SIG-M5 treated with dmso at 0.1 percent for 504 hours (cell line): ENCODE data around the gene DYNC1H1.
A peak's percentile ranks its signal among the peaks of the same experiment; 100 is the strongest.

Experiments used
- DNase-seq: peaks from one replicate; lab custom pipeline; 2025; ENCODE audit not compliant: unreplicated experiment; lab: John Stamatoyannopoulos, UW

Gene DYNC1H1

DNA sequence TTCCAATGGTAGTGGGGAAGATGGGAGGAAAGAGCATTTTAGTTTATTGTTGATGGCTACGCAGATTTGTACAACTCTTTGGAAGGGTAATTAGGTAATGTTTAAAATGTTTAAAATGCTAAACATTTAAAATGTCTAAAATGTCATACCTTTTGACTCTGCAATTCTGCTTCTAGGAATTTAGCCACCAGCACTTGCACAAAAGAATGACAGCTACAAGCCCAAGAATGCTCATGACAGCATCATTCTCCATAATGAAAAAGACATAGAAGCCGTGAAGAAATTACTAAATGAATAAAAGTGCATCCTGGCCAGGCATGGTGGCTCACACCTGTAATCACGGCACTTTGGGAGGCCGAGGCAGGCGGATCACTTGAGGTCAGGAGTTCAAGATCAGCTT is 19.9 kb upstream of the DYNC1H1 start:
- DNase-seq, result no peak

DNA sequence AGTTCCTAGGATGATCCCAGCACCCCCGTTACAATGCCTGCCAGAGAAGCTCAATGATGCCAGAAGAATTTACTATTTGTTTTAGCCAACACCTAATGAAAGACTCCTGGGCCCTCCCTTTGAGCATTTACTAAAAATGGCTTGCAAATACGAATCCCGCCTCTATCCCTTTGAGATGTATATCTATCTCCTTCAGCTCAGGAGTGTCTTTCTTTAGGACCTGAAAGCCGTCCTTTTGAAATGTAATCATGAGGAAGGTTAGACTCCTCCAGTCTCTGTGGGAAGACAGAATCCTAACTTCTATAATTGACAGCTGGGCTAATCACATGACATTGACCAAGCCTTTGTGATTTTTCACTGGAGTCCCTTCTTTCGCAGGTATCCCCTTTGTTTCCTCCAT is 19.2 kb upstream of the DYNC1H1 start:
- DNase-seq, result no peak

DNA sequence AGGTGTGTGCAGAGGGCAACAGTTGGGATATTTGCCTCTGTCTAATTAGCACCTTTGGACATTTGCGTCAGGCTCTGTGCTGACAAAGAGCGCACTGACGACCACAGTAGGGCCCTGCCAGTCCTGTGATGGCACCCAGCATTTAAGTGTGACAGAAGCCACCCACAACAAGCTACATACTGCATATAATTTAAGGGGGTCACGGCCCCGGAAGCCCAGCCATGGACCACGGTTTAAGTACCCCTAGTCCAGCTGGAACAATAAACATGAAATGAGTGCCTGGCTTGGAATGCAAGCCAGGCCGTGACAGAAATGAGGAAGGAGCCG is 16.8 kb upstream of the DYNC1H1 start:
- DNase-seq, result no peak

DNA sequence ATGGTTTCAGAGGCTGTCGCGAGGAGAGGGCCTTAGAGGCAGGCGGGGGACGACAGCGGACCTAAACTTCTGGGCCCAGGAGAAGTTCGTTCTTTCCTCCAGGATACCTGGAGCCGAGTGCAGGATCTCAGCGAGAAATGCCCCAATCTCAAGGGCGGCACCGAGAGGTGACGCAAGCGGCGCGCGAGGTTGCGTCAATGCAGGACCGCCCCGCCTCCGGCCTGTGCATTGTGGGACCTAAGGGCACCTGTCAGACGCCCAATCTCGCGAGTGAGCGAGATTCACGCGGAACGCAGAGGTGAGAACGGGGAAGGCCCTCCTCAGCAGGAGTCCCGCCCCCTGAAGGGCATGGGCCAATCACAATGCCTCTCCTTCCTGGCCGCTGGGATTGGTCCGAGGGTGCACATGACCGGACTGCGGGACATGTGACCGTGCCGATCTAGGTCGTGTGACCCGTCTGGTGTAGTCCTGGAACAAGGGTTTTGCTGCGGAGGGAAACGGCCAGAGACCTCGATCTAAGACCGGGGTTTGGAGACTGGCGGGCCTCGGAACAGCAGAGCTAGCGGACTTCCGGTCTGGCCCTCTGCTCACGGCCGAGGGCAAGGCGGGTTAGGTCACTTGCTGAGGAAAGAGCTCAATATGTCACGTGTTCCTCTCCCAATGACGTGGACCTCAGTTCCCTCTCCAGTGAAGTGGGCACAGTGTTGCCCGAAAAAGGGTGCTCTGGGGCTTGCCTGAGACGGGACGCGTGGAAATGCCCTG is 16.3 kb upstream of the DYNC1H1 start:
- DNase-seq, result peak; percentile 99

DNA sequence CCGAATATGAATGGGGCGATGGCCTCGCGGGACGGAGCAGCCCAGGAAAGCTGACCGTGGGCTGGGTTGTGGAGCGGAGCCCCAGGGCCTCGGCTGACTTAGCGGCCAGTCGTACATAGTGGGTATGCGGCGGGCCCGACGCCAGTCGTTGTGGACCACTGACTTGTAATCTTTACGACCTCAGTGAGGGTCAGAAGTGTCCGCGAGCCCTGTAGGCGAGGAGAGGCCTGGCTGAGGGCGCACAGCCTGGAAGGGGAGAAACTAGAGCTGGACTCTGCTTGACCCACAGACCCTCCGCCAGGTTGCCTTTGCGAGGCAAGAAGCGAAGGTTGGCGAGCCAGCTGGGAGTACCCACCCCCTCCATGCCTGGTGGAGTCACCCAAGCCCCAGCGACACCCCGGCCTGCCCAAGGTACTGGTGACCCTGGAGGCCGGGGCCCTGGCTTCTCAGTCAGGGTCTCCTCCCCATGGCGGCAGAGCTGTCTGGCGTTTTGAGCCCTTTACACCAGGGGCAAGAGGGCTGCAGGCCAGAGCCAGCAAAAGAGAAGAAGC is 15.6 kb upstream of the DYNC1H1 start:
- DNase-seq, result no peak

DNA sequence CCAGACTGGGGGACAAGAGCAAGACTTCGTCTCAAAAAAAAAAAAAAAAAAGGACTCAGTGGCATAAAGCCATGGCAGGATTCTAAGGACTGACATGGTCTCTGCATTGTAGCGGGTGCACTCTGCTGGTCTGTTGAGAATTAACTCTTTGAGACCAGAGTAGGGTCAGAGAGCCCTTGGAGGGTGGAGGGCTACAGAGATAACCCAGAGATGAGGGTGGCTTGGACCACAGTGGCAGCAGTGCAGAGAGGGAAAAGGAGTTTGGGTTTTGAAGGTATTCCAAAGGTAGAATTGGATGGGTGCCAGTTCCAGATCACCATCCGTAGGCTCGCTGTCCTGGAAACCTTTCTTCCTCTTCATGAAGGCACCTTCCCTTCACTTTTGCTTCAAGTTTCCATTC is 14.3 kb upstream of the DYNC1H1 start:
- DNase-seq, result no peak

DNA sequence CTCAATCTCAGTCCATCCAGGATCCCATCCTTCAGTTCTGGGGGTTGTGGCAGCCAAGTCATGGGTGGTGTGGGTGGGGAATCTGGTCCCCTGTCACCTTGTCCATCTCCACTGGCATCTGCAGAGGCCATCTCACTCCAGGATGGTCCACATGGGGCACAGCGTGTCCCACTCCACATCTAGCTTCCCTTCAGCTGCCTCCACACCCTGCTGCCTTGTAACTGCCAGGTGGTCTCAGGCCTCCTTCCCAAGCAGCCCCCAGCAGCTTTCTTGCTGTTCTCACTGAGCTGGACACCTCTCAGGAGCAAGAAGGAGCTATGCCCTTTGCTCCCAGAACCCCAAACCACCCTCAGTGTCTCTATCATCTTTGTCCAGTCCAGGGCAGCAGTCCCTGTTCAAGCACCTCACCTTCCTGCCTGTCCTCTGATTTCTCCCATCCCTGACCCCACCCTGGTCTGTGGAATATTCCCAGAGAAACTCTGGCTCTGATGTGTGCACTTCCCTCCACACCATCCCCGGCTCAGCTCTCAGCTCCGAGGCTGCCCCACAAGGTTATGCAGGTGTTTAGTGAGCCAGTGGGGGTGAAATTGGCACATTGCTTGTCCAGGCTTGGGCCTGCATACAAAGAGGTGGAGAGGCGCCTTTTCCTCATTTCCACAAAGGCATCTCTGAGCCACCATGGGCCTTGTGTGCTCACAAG is 13.7 kb upstream of the DYNC1H1 start:
- no peak for DNase-seq

GRCh38 chr14:101953151-101953550 is 11.2 kb upstream of the DYNC1H1 start:
- DNase-seq, result no peak

DNA sequence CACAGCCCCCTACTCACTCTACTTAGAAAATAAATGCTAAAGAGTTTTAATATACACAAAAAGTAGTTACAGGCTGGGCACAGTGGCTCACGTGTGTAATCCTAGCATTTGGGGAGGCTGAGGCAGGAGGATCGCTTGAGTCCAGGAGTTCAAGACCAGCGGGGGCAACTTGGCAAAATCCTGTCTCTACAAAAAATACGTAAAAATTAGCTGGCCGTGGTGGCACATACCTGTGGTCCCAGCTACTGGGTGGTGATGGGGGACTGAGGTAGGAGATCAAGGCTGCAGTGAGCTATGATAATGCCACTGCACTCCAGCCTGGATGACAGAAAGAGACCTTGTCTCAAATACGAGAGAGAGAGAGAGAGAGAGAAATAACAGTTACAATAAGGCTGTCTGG is 9.9 kb upstream of the DYNC1H1 start:
- DNase-seq, result no peak

- DNase-seq, result no peak
Observed at GRCh38 chr14:101955695-101956161, 8.6 kb upstream of the DYNC1H1 start.

DNA sequence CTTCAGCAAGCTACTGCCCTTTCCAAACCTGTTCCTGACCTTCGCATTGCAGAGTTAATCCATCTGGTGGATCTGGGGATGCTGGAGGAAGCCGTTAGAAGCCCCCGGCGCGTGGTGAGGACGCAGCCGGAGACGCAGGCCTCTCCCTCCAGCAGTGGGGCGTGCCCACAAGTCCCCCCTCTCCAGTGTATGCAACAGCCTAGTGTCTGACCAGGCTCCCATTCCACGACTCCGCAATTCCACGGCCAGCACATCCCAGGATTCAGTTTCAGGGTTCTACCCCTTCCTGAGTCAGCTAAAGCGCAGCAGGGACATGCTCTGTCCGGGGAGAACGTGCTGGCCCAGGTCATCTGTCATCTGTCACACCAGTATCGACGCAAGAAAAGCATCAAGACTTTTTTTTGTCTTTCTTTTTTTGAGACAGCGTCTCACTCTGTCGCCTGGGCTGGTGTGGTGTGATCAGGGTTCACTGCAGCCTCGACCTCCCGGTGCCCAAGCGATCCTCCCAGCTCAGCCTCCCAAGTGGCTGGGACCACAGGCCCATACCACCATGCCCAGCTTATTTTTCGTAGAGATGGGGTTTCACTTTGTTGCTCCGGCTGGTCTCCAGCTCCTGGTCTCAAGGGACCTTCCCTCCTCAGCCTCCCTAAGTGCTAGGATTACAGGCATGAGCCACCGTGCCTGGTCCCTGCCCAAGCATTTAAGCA is 8.0 kb upstream of the DYNC1H1 start:
- DNase-seq, result no peak

DNA sequence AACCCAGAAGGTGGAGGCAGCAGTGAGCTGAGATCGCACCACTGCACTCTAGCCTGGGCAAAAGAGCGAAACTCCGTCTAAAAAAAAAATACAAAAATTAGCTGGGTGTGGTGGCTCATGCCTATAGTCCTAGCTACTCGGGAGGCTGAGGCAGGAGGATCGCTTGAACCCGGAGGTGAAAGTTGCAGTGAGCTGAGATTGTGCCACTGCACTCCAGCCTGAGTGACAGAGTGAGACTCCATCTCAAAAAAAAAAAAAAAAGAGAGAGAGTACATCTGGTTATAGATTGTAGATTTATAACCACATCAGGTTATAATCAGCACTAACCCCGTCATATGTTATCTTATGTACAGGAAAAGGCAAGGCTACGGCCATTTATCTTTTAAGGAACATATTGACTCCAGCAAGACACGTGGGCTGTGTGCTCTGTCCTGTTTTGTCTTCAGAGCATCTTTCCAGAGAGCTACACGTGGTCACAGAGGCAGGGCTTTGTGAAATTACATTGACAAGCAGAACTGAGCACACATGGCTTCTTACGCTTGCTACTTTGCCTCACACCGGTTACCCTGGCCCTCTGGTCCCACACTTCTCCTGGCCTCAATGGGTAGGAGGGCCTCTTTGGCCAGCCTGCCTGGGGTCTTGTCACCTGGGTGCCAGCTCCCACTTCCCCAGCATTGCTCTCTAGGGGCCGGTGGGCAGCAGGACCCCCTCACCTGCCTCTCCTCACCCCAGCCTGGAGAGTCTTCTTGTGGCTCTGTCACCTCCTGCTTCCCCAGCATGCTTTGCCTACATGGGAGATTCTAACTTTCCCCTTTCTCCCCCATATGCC is 6.8 kb upstream of the DYNC1H1 start:
- DNase-seq, result no peak

DNA sequence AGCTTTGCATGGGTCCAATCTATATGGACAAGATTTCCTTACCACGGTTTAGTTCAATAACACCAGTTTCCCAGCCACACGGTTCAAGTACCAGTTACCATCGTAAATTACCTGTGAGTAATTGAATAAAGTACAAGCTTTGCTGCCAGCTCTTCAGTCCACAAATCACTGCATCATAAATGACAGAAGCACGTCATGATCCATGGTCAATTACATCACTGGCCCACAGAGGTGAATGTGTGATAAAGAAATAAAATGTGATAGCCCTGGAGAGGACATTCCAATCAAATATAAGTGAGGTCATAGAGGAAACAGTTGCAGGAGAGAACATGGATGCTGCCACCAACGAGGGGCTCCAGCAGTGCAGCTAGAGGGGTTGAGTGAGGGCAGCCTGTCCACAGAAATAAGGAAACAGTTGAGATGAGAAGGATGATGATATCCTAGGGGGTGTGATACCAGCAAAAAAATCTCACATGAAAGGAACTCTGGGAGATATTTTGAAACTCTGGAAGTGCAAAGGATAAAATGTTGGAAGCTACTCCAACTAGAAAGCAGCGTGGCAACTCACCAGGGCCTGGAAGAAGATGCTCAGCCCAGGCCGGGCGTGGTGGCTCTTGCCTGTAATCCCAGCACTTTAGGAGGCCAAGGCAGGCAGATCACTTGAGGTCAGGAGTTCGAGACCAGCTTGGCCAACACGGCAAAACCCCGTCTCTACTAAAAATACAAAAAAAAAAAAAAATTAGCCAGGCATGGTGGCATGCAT is 5.8 kb upstream of the DYNC1H1 start:
- no peak for DNase-seq

DNA sequence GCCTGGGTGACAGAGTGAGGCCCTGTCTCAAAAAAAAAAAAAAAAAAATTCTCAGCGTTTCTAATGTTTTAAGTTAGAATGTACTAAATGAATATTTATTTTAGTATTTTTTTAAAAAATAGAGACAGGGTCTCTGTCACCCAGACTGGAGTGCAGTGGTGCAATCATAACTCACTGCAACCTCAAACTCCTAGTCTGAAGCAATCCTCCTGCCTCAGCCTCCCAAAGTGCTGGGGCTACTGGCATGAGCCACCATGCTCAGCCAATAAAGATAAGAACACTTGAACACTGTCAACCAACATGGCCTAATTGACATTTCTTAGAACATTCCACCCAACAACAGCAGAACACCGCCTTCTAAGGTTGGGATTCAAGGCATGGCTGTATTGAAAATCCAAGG is 5.1 kb upstream of the DYNC1H1 start:
- DNase-seq, result peak; percentile 15

DNA sequence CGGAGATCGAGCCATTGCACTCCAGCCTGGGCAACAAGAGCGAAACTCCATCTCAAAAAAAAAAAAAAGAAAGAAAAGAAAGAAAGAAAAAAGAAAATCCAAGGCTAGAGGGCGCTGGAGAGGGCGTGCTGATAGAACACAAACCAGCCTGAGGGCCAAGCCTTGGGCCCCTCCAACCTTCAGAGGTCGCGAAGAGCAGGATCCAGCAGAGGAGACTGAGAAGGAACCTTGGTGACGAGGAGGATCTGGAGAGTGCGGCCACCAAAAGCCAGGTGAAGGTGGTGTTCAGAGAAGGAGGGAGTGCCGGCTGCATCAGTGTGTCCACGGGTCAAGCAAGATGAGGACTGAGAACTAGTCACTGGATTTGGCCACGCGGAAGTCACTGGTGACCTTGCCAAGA is 4.1 kb upstream of the DYNC1H1 start:
- DNase-seq, result no peak

GRCh38 chr14:101961011-101961721 is 3.2 kb upstream of the DYNC1H1 start:
- peak; percentile 77 for DNase-seq

GRCh38 chr14:101961746-101962502 is 2.4 kb upstream of the DYNC1H1 start:
- DNase-seq, result no peak

DNA sequence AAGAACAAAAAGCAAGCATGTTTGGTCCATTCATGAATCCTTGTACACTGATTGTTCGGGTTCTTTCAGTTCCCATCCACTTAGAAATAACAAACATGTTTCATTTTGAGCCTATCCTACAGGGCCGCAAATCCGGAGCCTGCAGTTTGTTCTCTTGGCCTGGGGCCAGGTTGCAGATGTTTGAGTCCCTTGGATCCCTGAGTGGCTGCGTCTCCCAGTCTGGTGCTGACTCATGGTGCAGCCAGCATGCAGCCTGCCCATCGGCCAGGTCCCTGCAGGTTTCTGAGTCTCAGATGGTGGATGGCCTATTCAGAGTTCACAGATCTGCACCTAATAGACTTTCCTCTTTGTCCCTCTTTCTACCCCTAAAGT is 1.9 kb upstream of the DYNC1H1 start:
- no peak for DNase-seq

DNA sequence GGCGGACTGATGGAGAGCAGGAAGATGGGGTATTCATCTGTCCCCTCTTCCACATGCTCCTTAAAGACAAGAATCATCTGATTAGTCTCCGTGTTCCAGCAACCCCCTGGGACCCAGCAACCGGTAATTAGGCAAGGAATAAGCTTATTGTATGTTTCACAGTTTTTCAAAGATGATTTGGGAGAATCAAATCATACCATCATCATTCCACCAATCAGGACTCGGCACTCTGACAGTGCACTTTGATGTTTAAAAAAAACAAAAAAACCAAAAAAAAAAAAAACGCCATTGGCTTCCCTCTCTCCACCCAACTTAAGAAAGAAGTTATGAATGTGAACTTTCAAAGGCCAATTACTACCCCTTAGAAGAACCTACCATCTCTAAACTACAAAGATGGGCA is 1.3 kb upstream of the DYNC1H1 start:
- no peak for DNase-seq
